ENCODE measurements around the gene PRKCD. TPM values are rescaled to one million over a fixed set of nuclear protein-coding genes. Genes with fewer than 3 reads are reported as not detected.
"Not testable (repeated sequence)": the region's sequence is repeated elsewhere in the genome, so short reads cannot be mapped to it uniquely, and the experiment has no call there.

The PRKCD gene
- total RNA-seq, 1 experiment from 2014 or later = 9.6 TPM

- intact Hi-C loops (cut with micrococcal nuclease) = no loop called here
- ChIA-PET POLR2A (interaction anchor here (0.5 to 1.0 kb wide), 3 partner anchors 12 to 19 kb away, joined by 3 read pairs; no protein-coding TSS in a partner anchor), CTCF (interaction anchor here (0.6 to 1.4 kb wide), 6 partner anchors 9 to 156 kb away, joined by 3 to 6 read pairs (median 4); no protein-coding TSS in a partner anchor)
- peak overlapping the region; percentile 40 for H3K4me3 Mint-ChIP-seq (ENCODE audit: unreplicated experiment)
- no peaks in the 10 kb centered on the region for H3K9me3 Mint-ChIP-seq (ENCODE audit: unreplicated experiment)
- no peaks in the 10 kb centered on the region for H3K27me3 Mint-ChIP-seq (ENCODE audit: insufficient read depth, unreplicated experiment)
- peaks cover 9% of the 10 kb centered on the region for H3K36me3 Mint-ChIP-seq (ENCODE audit: insufficient read depth, unreplicated experiment)
- no peak overlapping the region for H3K27ac Mint-ChIP-seq (ENCODE audit: low read depth, unreplicated experiment)
- peaks cover 21% of the 10 kb centered on the region for H3K4me1 Mint-ChIP-seq (ENCODE audit: insufficient read depth, unreplicated experiment)
- DNase-seq (ENCODE audit: unreplicated experiment) = peak; percentile 89
- no peak for TF ChIP-seq CTCF (IDR thresholded peaks at IDR 0.05; ENCODE audit: unreplicated experiment)
- BruUV-seq (replicated peaks) = no TSS peak
These were observed 10.5 kb upstream of the PRKCD start for GRCh38 chr3:53150247-53151085.

GRCh38 chr3:53151086-53151438, 9.9 kb upstream of the PRKCD start:
- DNase-seq (ENCODE audit: unreplicated experiment); H3K27ac Mint-ChIP-seq (ENCODE audit: low read depth, unreplicated experiment); intact Hi-C loops (cut with micrococcal nuclease); H3K27me3 Mint-ChIP-seq (ENCODE audit: insufficient read depth, unreplicated experiment); BruUV-seq (replicated peaks); H3K4me3 Mint-ChIP-seq (ENCODE audit: unreplicated experiment); H3K9me3 Mint-ChIP-seq (ENCODE audit: unreplicated experiment); H3K36me3 Mint-ChIP-seq (ENCODE audit: insufficient read depth, unreplicated experiment): not testable (repeated sequence)
- peaks cover 22% of the 10 kb centered on the region for H3K4me1 Mint-ChIP-seq (ENCODE audit: insufficient read depth, unreplicated experiment)
- ChIA-PET POLR2A (interaction anchor here (0.5 kb wide), 1 partner anchor 11 kb away, joined by 3 read pairs; no protein-coding TSS in a partner anchor), CTCF (interaction anchor here (1.0 kb wide), 1 partner anchor 10 kb away, joined by 4 read pairs; no protein-coding TSS in a partner anchor)

- POLR2A ChIA-PET = interaction anchor here (0.5 kb wide), 1 partner anchor 11 kb away, joined by 3 read pairs; no protein-coding TSS in a partner anchor
- no TSS peak for BruUV-seq (replicated peaks)
These were observed 9.5 kb upstream of the PRKCD start for GRCh38 chr3:53151465-53151864.

GRCh38 chr3:53151870-53152660, 8.9 kb upstream of the PRKCD start:
- Mint-ChIP-seq H3K27me3 (ENCODE audit: insufficient read depth, unreplicated experiment) (no peaks in the 10 kb centered on the region), H3K9me3 (ENCODE audit: unreplicated experiment) (no peaks in the 10 kb centered on the region), H3K36me3 (ENCODE audit: insufficient read depth, unreplicated experiment) (peaks cover 9% of the 10 kb centered on the region), H3K4me1 (ENCODE audit: insufficient read depth, unreplicated experiment) (peaks cover 22% of the 10 kb centered on the region), H3K27ac (ENCODE audit: low read depth, unreplicated experiment) (no peak overlapping the region), H3K4me3 (ENCODE audit: unreplicated experiment) (no peak overlapping the region)
- no peak for TF ChIP-seq CTCF (IDR thresholded peaks at IDR 0.05; ENCODE audit: unreplicated experiment)
- ChIA-PET CTCF (interaction anchor here (1.2 to 2.9 kb wide), 2 partner anchors 18 to 44 kb away, joined by 4 to 11 read pairs; no protein-coding TSS in a partner anchor), POLR2A (no interaction called here)
- no peak for DNase-seq (ENCODE audit: unreplicated experiment)
- intact Hi-C loops (cut with micrococcal nuclease) = no loop called here
- no TSS peak for BruUV-seq (replicated peaks)

More at GRCh38 chr3:53151465-53151864, 9.5 kb upstream of the PRKCD start:
- TF ChIP-seq CTCF (IDR thresholded peaks at IDR 0.05; ENCODE audit: unreplicated experiment) = no peak
- H3K9me3 Mint-ChIP-seq (ENCODE audit: unreplicated experiment) = no peaks in the 10 kb centered on the region
- peaks cover 9% of the 10 kb centered on the region for H3K36me3 Mint-ChIP-seq (ENCODE audit: insufficient read depth, unreplicated experiment)
- intact Hi-C loops (cut with micrococcal nuclease) = no loop called here
- peaks cover 22% of the 10 kb centered on the region for H3K4me1 Mint-ChIP-seq (ENCODE audit: insufficient read depth, unreplicated experiment)
- H3K4me3 Mint-ChIP-seq (ENCODE audit: unreplicated experiment) = no peak overlapping the region
- H3K27ac Mint-ChIP-seq (ENCODE audit: low read depth, unreplicated experiment) = no peak overlapping the region
- CTCF ChIA-PET = no interaction called here
- DNase-seq (ENCODE audit: unreplicated experiment) = no peak
- no peaks in the 10 kb centered on the region for H3K27me3 Mint-ChIP-seq (ENCODE audit: insufficient read depth, unreplicated experiment)
